Measurements from ENCODE around the gene RFX2. TPM values are rescaled to one million over a fixed set of nuclear protein-coding genes. Genes with fewer than 3 reads are reported as not detected.
"Not testable (repeated sequence)": the region's sequence is repeated elsewhere in the genome, so short reads cannot be mapped to it uniquely, and the experiment has no call there.

RFX2 gene
- total and polyA plus RNA-seq, 4 donors = 0.67 to 5.1 (median 2.8) TPM

GRCh38 chr19:6026390-6027227 is 83.7 kb downstream of the RFX2 start (continued):
- no peak for TF ChIP-seq CTCF (IDR thresholded peaks at IDR 0.05; ENCODE audit: low read depth, low read length, missing input control)
- no peak for TF ChIP-seq EGR1 (IDR thresholded peaks at IDR 0.05; ENCODE audit: low read depth in 2 of 2)
- no peak for TF ChIP-seq HNF4G (IDR thresholded peaks at IDR 0.05)
- no peak for TF ChIP-seq JUND (IDR thresholded peaks at IDR 0.05)
- TF ChIP-seq YY1 (IDR thresholded peaks at IDR 0.05) = no peak

GRCh38 chr19:6024756-6025155 is 85.5 kb downstream of the RFX2 start:
- not testable (repeated sequence) for H3K4me3 ChIP-seq (ENCODE audit: low read depth in 1 of 3, low read length in 3 of 3); H3K9ac ChIP-seq (ENCODE audit: low read depth in 1 of 2, low read length in 2 of 2); H3K9me3 ChIP-seq (ENCODE audit: control insufficient read depth in 4 of 4, low read length in 3 of 4); H3K36me3 ChIP-seq (ENCODE audit: control insufficient read depth in 4 of 4, insufficient read depth in 3 of 4, low read depth in 1 of 4, low read length in 3 of 4); DNase-seq (ENCODE audit: low spot score); H3K27ac ChIP-seq (ENCODE audit: low read depth in 1 of 2, low read length in 2 of 2); H3K27me3 ChIP-seq (ENCODE audit: control insufficient read depth in 4 of 4, insufficient read depth in 4 of 4, low read length in 3 of 4)
- WGBS = 96% methylated on average over 25 of the region's 27 CpGs
- peaks cover 5 to 32% (median 19%) of the 10 kb centered on the region in 4 donors for H3K4me1 ChIP-seq (ENCODE audit: control insufficient read depth in 4 of 4, insufficient read depth in 4 of 4, low read length in 3 of 4)

- Histone ChIP-seq H3K9ac (ENCODE audit: low read depth in 1 of 2, low read length in 2 of 2) (no peak overlapping the region), H3K27me3 (ENCODE audit: control insufficient read depth in 4 of 4, insufficient read depth in 4 of 4, low read length in 3 of 4) (no peaks in the 10 kb centered on the region), H3K36me3 (ENCODE audit: control insufficient read depth in 4 of 4, insufficient read depth in 3 of 4, low read depth in 1 of 4, low read length in 3 of 4) (no peaks in the 10 kb centered on the region), H3K9me3 (ENCODE audit: control insufficient read depth in 4 of 4, low read length in 3 of 4) (no peaks in the 10 kb centered on the region), H3K27ac (ENCODE audit: low read depth in 1 of 2, low read length in 2 of 2) (no peak overlapping the region), H3K4me3 (ENCODE audit: low read depth in 1 of 3, low read length in 3 of 3) (no peak overlapping the region), H3K4me1 (ENCODE audit: control insufficient read depth in 4 of 4, insufficient read depth in 4 of 4, low read length in 3 of 4) (peaks cover 5 to 32% (median 19%) of the 10 kb centered on the region in 4 donors)
- WGBS = 90% methylated on average over 12 of the region's 12 CpGs
- TF ChIP-seq TAF1 (conservative IDR thresholded peaks at IDR 0.05) = no peak
- TF ChIP-seq EGR1 (IDR thresholded peaks at IDR 0.05; ENCODE audit: low read depth in 2 of 2) = no peak
- no peak for TF ChIP-seq NR2F2 (IDR thresholded peaks at IDR 0.05)
- TF ChIP-seq FOXA2 (IDR thresholded peaks at IDR 0.05) = no peak
- TF ChIP-seq YY1 (IDR thresholded peaks at IDR 0.05) = no peak
- TF ChIP-seq GABPA (IDR thresholded peaks at IDR 0.05 in 1 of 2, conservative IDR thresholded peaks at IDR 0.05 in 1 of 2) = no peak
- TF ChIP-seq RXRA (IDR thresholded peaks at IDR 0.05) = no peak
- no peak for TF ChIP-seq HNF4G (IDR thresholded peaks at IDR 0.05)
- no peak for TF ChIP-seq JUND (IDR thresholded peaks at IDR 0.05)
- TF ChIP-seq ZBTB33 (IDR thresholded peaks at IDR 0.05) = no peak
- TF ChIP-seq ATF3 (IDR thresholded peaks at IDR 0.05) = no peak
- no peak for TF ChIP-seq MAX (IDR thresholded peaks at IDR 0.05)
- no peak for DNase-seq (ENCODE audit: low spot score)
Measured at GRCh38 chr19:6023936-6024335, 86.4 kb downstream of the RFX2 start.
